ENCODE data around the gene KCNH2. TPM values are rescaled to one million over a fixed set of nuclear protein-coding genes. Genes with fewer than 3 reads are reported as not detected.

Gene KCNH2
- total RNA-seq, 1 experiment from 2014 or later = 0.09 TPM

DNA sequence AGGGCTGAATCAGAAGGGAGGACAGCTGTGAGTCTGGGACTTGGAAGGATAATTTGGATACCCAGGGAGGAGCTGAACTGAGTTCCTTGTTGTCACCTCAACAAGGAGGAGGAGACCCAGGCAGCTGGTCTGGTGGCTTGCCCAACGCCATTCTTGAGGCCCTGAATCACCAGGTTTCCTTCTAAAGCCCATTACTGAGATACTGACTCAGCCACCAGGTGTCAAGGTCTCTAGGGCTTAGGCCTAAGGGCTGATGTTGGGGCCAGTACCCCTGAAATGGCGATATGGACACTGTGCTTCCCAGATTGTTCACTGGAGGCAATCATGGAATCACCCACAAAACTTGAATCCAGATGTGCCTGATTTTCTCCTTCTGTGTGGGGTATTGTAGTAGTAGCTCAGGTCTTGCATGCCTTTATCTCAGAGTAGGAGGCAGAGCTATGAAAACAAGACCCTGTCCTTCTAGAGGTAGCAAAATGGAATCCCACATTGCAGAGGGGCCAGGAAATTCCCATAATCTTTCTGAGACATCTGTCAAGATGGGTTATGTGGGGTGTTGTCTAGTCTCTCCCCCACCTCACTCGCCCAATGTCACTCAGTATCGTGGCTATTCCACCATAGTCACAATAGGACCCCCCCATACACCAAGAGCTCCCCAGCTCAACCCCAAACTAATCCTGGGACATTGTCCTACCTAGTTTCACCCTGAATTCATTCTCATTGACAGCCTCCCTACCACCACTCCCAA lies 48.0 kb upstream of the KCNH2 start:
- Mint-ChIP-seq H3K4me3 (ENCODE audit: unreplicated experiment) (no peak overlapping the region), H3K4me1 (ENCODE audit: insufficient read depth, unreplicated experiment) (peaks cover 29% of the 10 kb centered on the region), H3K27me3 (ENCODE audit: insufficient read depth, unreplicated experiment) (no peaks in the 10 kb centered on the region), H3K36me3 (ENCODE audit: insufficient read depth, unreplicated experiment) (peaks cover 6% of the 10 kb centered on the region), H3K27ac (ENCODE audit: low read depth, unreplicated experiment) (no peak overlapping the region), H3K9me3 (ENCODE audit: unreplicated experiment) (no peaks in the 10 kb centered on the region)
- DNase-seq (ENCODE audit: unreplicated experiment) = peak; percentile 38
- intact Hi-C loops (cut with micrococcal nuclease) = no loop called here
- no peak for TF ChIP-seq CTCF (IDR thresholded peaks at IDR 0.05; ENCODE audit: unreplicated experiment)
- no TSS peak for BruUV-seq (replicated peaks)
- ChIA-PET CTCF (interaction anchor here (0.8 to 1.3 kb wide), 4 partner anchors 8 to 127 kb away, joined by 3 to 9 read pairs (median 4); no protein-coding TSS in a partner anchor), POLR2A (interaction anchor here (0.7 to 1.2 kb wide), 3 partner anchors 51 to 547 kb away, joined by 3 to 4 read pairs (median 3); no protein-coding TSS in a partner anchor)

DNA sequence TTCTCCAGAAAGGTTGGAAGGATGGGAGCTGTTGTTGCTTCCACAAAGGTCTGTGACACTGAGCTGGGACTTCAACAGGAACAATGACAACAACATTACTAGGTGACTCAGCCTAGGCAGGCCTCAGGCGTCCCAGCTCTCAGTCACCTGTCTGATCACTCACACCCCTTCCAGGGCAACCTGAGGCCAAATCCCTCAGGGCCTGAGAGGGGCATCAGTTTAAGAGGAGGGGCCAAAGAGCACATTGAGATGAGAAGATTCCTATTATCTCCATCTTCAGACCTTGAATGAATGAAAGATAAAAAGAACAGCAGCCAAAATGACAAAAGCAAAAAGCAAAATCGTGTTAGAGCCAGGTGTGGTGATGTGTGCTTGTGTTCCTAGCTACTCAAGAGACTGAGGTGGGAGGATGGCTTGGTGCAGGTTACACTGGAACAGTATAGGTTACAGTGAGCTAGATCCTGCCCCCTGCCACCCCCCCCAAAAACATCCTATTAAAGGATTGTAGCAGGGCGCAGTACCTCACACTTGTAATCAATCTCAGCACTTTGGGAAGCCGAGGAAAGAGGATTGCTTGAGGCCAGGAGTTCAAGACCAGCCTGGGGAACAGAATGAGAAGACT lies 46.4 kb upstream of the KCNH2 start, which contains the start of gene ATG9B:
ATG9B (minus strand) TSS at position 60 of the 622 bp plus-strand sequence. CDS start 71 bp downstream, outside the sequence.
- no peak for TF ChIP-seq CTCF (IDR thresholded peaks at IDR 0.05; ENCODE audit: unreplicated experiment)
- Mint-ChIP-seq H3K27me3 (ENCODE audit: insufficient read depth, unreplicated experiment) (peaks cover 4% of the 10 kb centered on the region), H3K4me3 (ENCODE audit: unreplicated experiment) (no peak within 1 kb of the TSS), H3K9me3 (ENCODE audit: unreplicated experiment) (no peaks in the 10 kb centered on the region), H3K27ac (ENCODE audit: low read depth, unreplicated experiment) (peak within 1 kb of the TSS; percentile 18), H3K36me3 (ENCODE audit: insufficient read depth, unreplicated experiment) (peaks cover 6% of the 10 kb centered on the region), H3K4me1 (ENCODE audit: insufficient read depth, unreplicated experiment) (peaks cover 24% of the 10 kb centered on the region)
- intact Hi-C loops (cut with micrococcal nuclease) = no loop called here
- ChIA-PET POLR2A (interaction anchor here (0.6 to 0.8 kb wide), 2 partner anchors 22 to 458 kb away, joined by 3 to 4 read pairs; no protein-coding TSS in a partner anchor), CTCF (interaction anchor here (0.6 to 2.9 kb wide), 2 partner anchors 48 to 126 kb away, joined by 3 to 11 read pairs; no protein-coding TSS in a partner anchor)
- DNase-seq (ENCODE audit: unreplicated experiment) = no peak
- BruUV-seq (replicated peaks) = no TSS peak

- no peak for TF ChIP-seq CTCF (IDR thresholded peaks at IDR 0.05; ENCODE audit: unreplicated experiment)
- H3K4me3 Mint-ChIP-seq (ENCODE audit: unreplicated experiment) = no peak overlapping the region
Measured at GRCh38 chr7:151023232-151023631, 45.1 kb upstream of the KCNH2 start.

GRCh38 chr7:151020231-151020630 lies 42.1 kb upstream of the KCNH2 start:
- no peaks in the 10 kb centered on the region for H3K9me3 Mint-ChIP-seq (ENCODE audit: unreplicated experiment)
- peaks cover 23% of the 10 kb centered on the region for H3K27me3 Mint-ChIP-seq (ENCODE audit: insufficient read depth, unreplicated experiment)
- CTCF ChIA-PET = interaction anchor here (0.6 to 3.7 kb wide), 2 partner anchors 122 to 1888 kb away, joined by 3 to 16 read pairs; no protein-coding TSS in a partner anchor
- no peak for DNase-seq (ENCODE audit: unreplicated experiment)
- no TSS peak for BruUV-seq (replicated peaks)
- POLR2A ChIA-PET = no interaction called here
- H3K4me3 Mint-ChIP-seq (ENCODE audit: unreplicated experiment) = no peak overlapping the region
- intact Hi-C loops (cut with micrococcal nuclease) = no loop called here
- no peak overlapping the region for H3K27ac Mint-ChIP-seq (ENCODE audit: low read depth, unreplicated experiment)
- H3K36me3 Mint-ChIP-seq (ENCODE audit: insufficient read depth, unreplicated experiment) = no peaks in the 10 kb centered on the region
- no peak for TF ChIP-seq CTCF (IDR thresholded peaks at IDR 0.05; ENCODE audit: unreplicated experiment)
- H3K4me1 Mint-ChIP-seq (ENCODE audit: insufficient read depth, unreplicated experiment) = peaks cover 5% of the 10 kb centered on the region

More at GRCh38 chr7:151023232-151023631, 45.1 kb upstream of the KCNH2 start:
- H3K27me3 Mint-ChIP-seq (ENCODE audit: insufficient read depth, unreplicated experiment) = peaks cover 11% of the 10 kb centered on the region
- no peaks in the 10 kb centered on the region for H3K36me3 Mint-ChIP-seq (ENCODE audit: insufficient read depth, unreplicated experiment)
- intact Hi-C loops (cut with micrococcal nuclease) = no loop called here
- peaks cover 17% of the 10 kb centered on the region for H3K4me1 Mint-ChIP-seq (ENCODE audit: insufficient read depth, unreplicated experiment)
- no peaks in the 10 kb centered on the region for H3K9me3 Mint-ChIP-seq (ENCODE audit: unreplicated experiment)
- no peak for DNase-seq (ENCODE audit: unreplicated experiment)
- ChIA-PET CTCF (interaction anchor here (0.6 to 2.9 kb wide), 4 partner anchors 32 to 125 kb away, joined by 3 to 11 read pairs (median 4); no protein-coding TSS in a partner anchor), POLR2A (no interaction called here)
- no peak overlapping the region for H3K27ac Mint-ChIP-seq (ENCODE audit: low read depth, unreplicated experiment)
- BruUV-seq (replicated peaks) = no TSS peak
